MV-4-11 (cell line): ENCODE data around the gene SYNE3.

Source experiments
- DNase-seq: peaks from one replicate; lab custom pipeline; 2025; lab: John Stamatoyannopoulos, UW

The SYNE3 gene

GRCh38 chr14:95489214-95490137 is 27.0 kb downstream of the SYNE3 start:
- no peak for DNase-seq

GRCh38 chr14:95488376-95489213 is 27.9 kb downstream of the SYNE3 start:
- no peak for DNase-seq

GRCh38 chr14:95487669-95488084 is 28.8 kb downstream of the SYNE3 start:
- no peak for DNase-seq

- DNase-seq: no peak
These were observed 29.4 kb downstream of the SYNE3 start for GRCh38 chr14:95486875-95487668.

- DNase-seq: no peak
These were observed 31.1 kb downstream of the SYNE3 start for GRCh38 chr14:95485222-95485819.

- no peak for DNase-seq
These were observed 32.2 kb downstream of the SYNE3 start for GRCh38 chr14:95484296-95484695.

- no peak for DNase-seq
These were observed 32.9 kb downstream of the SYNE3 start for GRCh38 chr14:95483309-95484165.

- no peak for DNase-seq
These were observed 33.7 kb downstream of the SYNE3 start for GRCh38 chr14:95482627-95483308.

- DNase-seq: no peak
These were observed 34.9 kb downstream of the SYNE3 start for GRCh38 chr14:95481391-95482022.

GRCh38 chr14:95480887-95481226 is 35.6 kb downstream of the SYNE3 start:
- no peak for DNase-seq

GRCh38 chr14:95480109-95480886 is 36.2 kb downstream of the SYNE3 start:
- no peak for DNase-seq

- DNase-seq: no peak
These were observed 37.0 kb downstream of the SYNE3 start for GRCh38 chr14:95479494-95479893.

- no peak for DNase-seq
These were observed 37.6 kb downstream of the SYNE3 start for GRCh38 chr14:95478818-95479217.

GRCh38 chr14:95478309-95478708 is 38.1 kb downstream of the SYNE3 start:
- DNase-seq: no peak

- no peak for DNase-seq
These were observed 38.8 kb downstream of the SYNE3 start for GRCh38 chr14:95477411-95478269.

GRCh38 chr14:95476747-95477146 is 39.7 kb downstream of the SYNE3 start:
- DNase-seq: no peak

- DNase-seq: no peak
These were observed 40.8 kb downstream of the SYNE3 start for GRCh38 chr14:95475540-95476240.
